HG03135 (cell line): ENCODE results near the gene SGSM1.

Experiments used
- ATAC-seq: cut with Tn5 transposase; IDR thresholded peaks from one replicate; pipeline ENCODE4 v1.9.1; 2021; ENCODE audit warnings: mild to moderate bottlenecking, moderate library complexity; ENCODE audit not compliant: unreplicated experiment

Gene SGSM1

DNA sequence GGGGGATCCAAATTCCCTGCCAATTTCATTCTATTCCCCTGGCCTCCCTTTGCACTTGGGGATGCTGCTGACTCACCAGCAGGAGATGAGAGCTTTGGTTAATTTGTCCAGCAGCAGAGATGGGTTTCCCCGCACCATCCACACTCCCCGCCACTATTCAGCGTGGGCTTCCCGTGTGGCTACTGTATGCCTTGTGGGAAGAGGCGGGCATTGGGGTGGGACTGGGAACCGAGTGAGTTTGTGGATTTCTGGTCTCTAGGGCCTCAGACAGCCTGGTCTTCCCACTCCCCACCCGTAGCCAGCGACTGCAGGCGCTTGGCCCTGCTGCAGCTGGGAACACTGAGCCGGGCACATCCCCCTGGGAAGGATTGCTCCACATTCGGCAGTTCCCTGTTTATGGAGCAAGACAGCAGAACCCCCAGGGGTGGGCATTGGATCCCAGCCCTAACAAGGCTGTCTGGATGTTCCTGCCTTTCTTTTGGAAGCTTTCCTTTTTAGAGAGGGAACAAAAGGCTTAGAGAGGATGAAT lies 169.9 kb downstream of the SGSM1 start:
- ATAC-seq, result no peak

DNA sequence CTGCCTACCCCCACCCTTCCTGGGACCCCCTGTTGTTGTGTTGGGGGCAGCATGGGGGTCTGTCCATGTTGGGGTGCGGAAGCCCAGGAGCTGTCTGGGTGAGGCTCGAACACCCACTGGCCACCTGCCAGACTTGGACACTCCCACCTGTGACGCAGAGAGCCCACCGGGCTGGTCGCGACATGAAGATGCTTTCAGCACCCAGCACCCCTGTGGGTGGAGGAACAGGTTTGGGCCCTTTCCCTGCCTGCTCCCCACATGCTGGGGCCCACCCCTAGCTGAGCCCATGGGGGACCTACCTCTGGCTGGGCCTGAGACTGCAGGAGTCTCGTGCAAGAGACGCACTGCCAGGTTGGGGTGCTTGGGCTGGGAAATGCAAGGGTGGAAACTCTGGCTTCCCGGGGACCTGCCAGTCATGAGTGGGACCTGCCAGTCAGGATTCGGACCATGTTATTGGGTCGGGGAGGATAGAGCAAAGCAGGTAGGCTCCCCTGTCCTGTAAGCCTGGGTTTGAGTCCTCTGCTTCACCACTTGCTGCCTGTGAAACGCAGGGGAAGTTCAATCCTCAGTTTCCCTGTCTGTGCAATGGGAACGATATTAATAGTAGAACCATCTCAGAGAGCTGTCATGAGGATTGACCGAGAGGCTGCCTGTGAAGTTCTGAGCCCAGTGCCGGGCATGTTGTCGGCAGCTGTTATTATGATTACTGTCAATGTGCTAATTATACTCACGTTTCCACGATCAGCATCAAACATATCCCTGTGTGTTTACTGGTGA lies 170.6 kb downstream of the SGSM1 start:
- ATAC-seq, result no peak
